ENCODE results near the gene RIC8B. TPM values are rescaled to one million over a fixed set of nuclear protein-coding genes. Genes with fewer than 3 reads are reported as not detected.

The RIC8B gene
- polyA plus RNA-seq, 2 of the 4 experiments (the other 2 are of a cell fraction) = 10.5 to 25.5 TPM

DNA sequence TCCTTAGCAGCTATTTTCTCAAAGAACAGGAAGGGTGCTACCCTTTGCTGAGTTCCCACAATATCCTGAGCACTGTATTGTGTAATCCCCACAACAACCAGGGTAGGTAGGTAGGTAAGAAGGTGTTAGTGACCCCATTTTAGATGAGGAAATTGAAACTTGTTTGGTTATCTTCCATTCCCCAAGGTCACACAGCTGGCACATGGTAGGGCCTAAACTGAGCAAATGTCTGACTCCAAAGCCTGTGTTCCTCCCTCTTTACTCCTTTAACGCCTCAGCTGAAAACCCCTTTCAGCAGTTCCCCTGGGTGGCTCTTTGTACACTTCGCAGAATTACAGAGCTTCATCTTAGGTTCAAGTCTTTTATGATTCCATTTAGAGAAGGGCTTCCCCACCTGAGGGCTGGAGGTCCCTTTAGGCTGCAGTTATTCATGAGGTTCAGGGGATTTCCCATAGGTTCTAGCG lies 26.5 kb upstream of the RIC8B start:
- CTCF ChIA-PET = interaction anchor here (0.7 to 1.5 kb wide), 2 partner anchors 8 to 286 kb away, joined by 3 read pairs; no protein-coding TSS in a partner anchor
- no peak overlapping the region for H3K4me2 ChIP-seq

DNA sequence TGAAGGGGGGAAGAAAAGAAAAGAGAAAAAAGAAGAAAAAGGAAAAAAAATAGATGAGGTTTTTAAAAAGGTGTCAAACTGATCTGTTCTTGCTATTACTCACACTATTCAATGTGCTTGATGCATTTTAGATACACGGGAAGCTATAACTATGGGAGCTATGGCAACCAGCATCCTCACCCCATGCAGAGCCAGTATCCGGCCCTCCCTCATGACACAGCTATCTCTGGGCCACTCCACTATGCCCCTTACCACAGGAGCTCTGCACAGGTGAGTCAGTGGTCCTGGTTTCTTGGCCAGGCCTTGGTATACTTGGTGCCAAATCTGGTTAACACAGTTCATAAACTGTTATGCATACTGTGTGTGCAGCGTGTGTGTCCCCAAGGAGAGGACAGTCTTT lies 24.0 kb upstream of the RIC8B start:
- WGBS (ENCODE audit: missing lambda C conversion rate) = 72% methylated on average over 3 of the region's 3 CpGs
- no peaks in the 10 kb centered on the region for H3K9me3 ChIP-seq
- H3K4me1 ChIP-seq = no peaks in the 10 kb centered on the region
- ChIA-PET POLR2A (no interaction called here), CTCF (interaction anchor here (1.4 kb wide), 1 partner anchor 10 kb away, joined by 3 read pairs; no protein-coding TSS in a partner anchor)
- H3K27ac ChIP-seq = no peak overlapping the region
- no peak overlapping the region for H3K4me3 ChIP-seq
- FAIRE-seq (no peak), DNase-seq (ENCODE audit: low read depth in 1 of 2, low spot score in 1 of 2) (no peak), ATAC-seq (no peak)
- no peak for TF ChIP-seq POLR2AphosphoS2 (conservative IDR thresholded peaks at IDR 0.05; ENCODE audit: low read length)
- no peak for TF ChIP-seq ZC3H11A (IDR thresholded peaks at IDR 0.05)
- TF ChIP-seq, protein P1, sequence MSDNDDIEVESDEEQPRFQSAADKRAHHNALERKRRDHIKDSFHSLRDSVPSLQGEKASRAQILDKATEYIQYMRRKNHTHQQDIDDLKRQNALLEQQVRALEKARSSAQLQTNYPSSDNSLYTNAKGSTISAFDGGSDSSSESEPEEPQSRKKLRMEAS (IDR thresholded peaks at IDR 0.05) = no peak
- TF ChIP-seq, protein P2, sequence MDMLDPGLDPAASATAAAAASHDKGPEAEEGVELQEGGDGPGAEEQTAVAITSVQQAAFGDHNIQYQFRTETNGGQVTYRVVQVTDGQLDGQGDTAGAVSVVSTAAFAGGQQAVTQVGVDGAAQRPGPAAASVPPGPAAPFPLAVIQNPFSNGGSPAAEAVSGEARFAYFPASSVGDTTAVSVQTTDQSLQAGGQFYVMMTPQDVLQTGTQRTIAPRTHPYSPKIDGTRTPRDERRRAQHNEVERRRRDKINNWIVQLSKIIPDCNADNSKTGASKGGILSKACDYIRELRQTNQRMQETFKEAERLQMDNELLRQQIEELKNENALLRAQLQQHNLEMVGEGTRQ (IDR thresholded peaks at IDR 0.05) = no peak
- no peak for TF ChIP-seq POLR2A (IDR thresholded peaks at IDR 0.05; ENCODE audit: low read length)
- TF ChIP-seq ZSCAN20 (CRISPR knock-in tag; IDR thresholded peaks at IDR 0.05) = no peak
- TF ChIP-seq MAZ (IDR thresholded peaks at IDR 0.05; ENCODE audit: borderline replicate concordance, low read depth, low read length) = no peak
- no peak for TF ChIP-seq HOXB13 (CRISPR knock-in tag; IDR thresholded peaks at IDR 0.05; ENCODE audit: low read depth)
- no peak for TF ChIP-seq FOXS1 (CRISPR knock-in tag; IDR thresholded peaks at IDR 0.05)
- TF ChIP-seq, protein P3, sequence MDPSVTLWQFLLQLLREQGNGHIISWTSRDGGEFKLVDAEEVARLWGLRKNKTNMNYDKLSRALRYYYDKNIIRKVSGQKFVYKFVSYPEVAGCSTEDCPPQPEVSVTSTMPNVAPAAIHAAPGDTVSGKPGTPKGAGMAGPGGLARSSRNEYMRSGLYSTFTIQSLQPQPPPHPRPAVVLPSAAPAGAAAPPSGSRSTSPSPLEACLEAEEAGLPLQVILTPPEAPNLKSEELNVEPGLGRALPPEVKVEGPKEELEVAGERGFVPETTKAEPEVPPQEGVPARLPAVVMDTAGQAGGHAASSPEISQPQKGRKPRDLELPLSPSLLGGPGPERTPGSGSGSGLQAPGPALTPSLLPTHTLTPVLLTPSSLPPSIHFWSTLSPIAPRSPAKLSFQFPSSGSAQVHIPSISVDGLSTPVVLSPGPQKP (IDR thresholded peaks at IDR 0.05; ENCODE audit: low read depth, low read length) = no peak
- TF ChIP-seq, protein P4, sequence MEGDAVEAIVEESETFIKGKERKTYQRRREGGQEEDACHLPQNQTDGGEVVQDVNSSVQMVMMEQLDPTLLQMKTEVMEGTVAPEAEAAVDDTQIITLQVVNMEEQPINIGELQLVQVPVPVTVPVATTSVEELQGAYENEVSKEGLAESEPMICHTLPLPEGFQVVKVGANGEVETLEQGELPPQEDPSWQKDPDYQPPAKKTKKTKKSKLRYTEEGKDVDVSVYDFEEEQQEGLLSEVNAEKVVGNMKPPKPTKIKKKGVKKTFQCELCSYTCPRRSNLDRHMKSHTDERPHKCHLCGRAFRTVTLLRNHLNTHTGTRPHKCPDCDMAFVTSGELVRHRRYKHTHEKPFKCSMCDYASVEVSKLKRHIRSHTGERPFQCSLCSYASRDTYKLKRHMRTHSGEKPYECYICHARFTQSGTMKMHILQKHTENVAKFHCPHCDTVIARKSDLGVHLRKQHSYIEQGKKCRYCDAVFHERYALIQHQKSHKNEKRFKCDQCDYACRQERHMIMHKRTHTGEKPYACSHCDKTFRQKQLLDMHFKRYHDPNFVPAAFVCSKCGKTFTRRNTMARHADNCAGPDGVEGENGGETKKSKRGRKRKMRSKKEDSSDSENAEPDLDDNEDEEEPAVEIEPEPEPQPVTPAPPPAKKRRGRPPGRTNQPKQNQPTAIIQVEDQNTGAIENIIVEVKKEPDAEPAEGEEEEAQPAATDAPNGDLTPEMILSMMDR (IDR thresholded peaks at IDR 0.05) = no peak
- TF ChIP-seq MYC (IDR thresholded peaks at IDR 0.05; ENCODE audit: borderline replicate concordance, low read length) = no peak
- TF ChIP-seq TFCP2L1 (CRISPR knock-in tag; IDR thresholded peaks at IDR 0.05) = no peak
- TF ChIP-seq ESRRA (IDR thresholded peaks at IDR 0.05; ENCODE audit: borderline replicate concordance, low read length) = no peak
- no peak for TF ChIP-seq ZNF302 (CRISPR knock-in tag; IDR thresholded peaks at IDR 0.05)
- TF ChIP-seq CBX2 (IDR thresholded peaks at IDR 0.05; ENCODE audit: borderline replicate concordance, low read depth) = no peak
- TF ChIP-seq KDM1A (IDR thresholded peaks at IDR 0.05; ENCODE audit: low read depth) = no peak
- TF ChIP-seq FOSL2 (IDR thresholded peaks at IDR 0.05) = no peak
- TF ChIP-seq FOSL2 (CRISPR knock-in tag; IDR thresholded peaks at IDR 0.05) = no peak
- TF ChIP-seq EHMT2 (IDR thresholded peaks at IDR 0.05; ENCODE audit: low read depth) = no peak
- no peak for TF ChIP-seq PHF8 (IDR thresholded peaks at IDR 0.05; ENCODE audit: borderline replicate concordance, low read depth)
- H3K4me2 ChIP-seq = no peak overlapping the region

More for the DNA sequence above, 26.5 kb upstream of the RIC8B start:
- no peak for DNase-seq (ENCODE audit: low read depth in 1 of 2, low spot score in 1 of 2)
- no peak for ATAC-seq
- POLR2A ChIA-PET = no interaction called here
- no peaks in the 10 kb centered on the region for H3K4me1 ChIP-seq
- H3K27ac ChIP-seq = no peak overlapping the region
- 91% methylated on average over 3 of the region's 3 CpGs for WGBS (ENCODE audit: missing lambda C conversion rate)
- H3K9me3 ChIP-seq = no peaks in the 10 kb centered on the region
- no peak for FAIRE-seq
- no peak overlapping the region for H3K4me3 ChIP-seq
- no peak for TF ChIP-seq ZFP36 (IDR thresholded peaks at IDR 0.05; ENCODE audit: borderline replicate concordance, partially characterized antibody)
